Type B pancreatic cell (in vitro differentiated cells): ENCODE data around the gene CIAO2B. TPM values are rescaled to one million over a fixed set of nuclear protein-coding genes. Genes with fewer than 3 reads are reported as not detected.

Experiments used
- DNase-seq: peaks from one replicate; pipeline ENCODE4 v3.0.0; 2021; ENCODE audit warnings: mixed read lengths; ENCODE audit not compliant: unreplicated experiment; ENCODE audit errors: extremely low spot score
- H3K27ac Mint-ChIP-seq: 2 replicates; pipeline ENCODE4 v1.8.0; 2021; ENCODE audit warnings: mild to moderate bottlenecking, mixed read lengths
- H3K27me3 Mint-ChIP-seq: 2 replicates; pipeline ENCODE4 v1.8.0; 2021; ENCODE audit warnings: mixed read lengths
- H3K36me3 Mint-ChIP-seq: 2 replicates; pipeline ENCODE4 v1.8.0; 2021; ENCODE audit warnings: mixed read lengths
- H3K4me1 Mint-ChIP-seq: one replicate; pipeline ENCODE4 v1.8.0; 2021; ENCODE audit warnings: mixed read lengths; ENCODE audit not compliant: unreplicated experiment
- H3K4me3 Mint-ChIP-seq: 2 replicates; pipeline ENCODE4 v1.8.0; 2021; ENCODE audit warnings: mild to moderate bottlenecking, mixed read lengths
- H3K9me3 Mint-ChIP-seq: 2 replicates; pipeline ENCODE4 v1.8.0; 2021; ENCODE audit warnings: mixed read lengths
- total RNA-seq: library from RNA; stranded (reverse); gene quantifications from 2 replicates; pipeline ENCODE4 v1.2.1, GENCODE V29; 2021; ENCODE audit warnings: low replicate concordance
- TF ChIP-seq, protein P1 (sequence below): fragments of 200-600 bp; sonication (generic); conservative IDR thresholded peaks from 2 replicates; pipeline ENCODE4 v1.5.0; 2021; ENCODE audit warnings: antibody characterized with exemption, mild to moderate bottlenecking

The CIAO2B gene
- total RNA-seq, 1 donor from 2014 or later: 71.3 TPM

DNA sequence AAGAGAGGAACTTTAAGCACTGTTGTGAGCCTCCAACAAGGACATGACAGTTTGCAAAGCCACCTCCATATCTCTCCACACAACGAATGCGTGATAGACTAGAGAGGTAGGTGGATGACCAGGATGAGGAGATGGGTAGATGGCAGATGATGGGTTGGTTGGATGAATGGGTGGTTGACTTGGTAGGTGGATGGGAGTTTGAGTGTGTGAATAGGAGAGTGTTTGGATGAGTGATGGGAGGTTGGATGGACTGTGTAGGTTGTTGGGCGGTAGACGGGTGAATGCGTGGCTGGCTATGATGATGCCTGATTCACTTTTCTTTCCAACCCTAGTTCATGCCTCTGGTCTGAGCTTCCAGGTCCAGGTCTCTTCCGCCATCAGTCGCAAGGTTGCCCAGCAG, 19.7 kb downstream of the CIAO2B start:
- H3K27ac Mint-ChIP-seq: no peak overlapping the region
- H3K36me3 Mint-ChIP-seq: no peaks in the 10 kb centered on the region

DNA sequence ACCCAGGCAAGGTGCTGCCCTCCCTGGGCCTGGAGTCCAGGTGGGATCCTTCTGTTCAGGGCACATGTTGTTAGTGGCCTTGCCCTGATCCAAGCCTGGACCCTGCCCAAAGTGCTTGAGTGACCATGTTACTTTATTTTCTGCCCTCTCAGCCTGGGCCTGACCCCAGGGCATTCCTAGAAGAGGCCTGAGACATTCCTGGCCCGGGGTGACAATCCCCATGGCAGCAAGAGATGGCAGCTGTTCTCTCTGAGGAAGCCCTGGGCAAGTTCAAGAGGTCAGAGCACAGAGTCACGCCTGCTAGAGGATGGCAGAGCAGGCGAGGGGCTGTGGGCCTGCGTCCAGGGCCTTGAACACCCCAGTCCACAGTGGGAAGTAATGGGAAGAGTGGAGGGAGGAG, 20.5 kb downstream of the CIAO2B start:
- no peak for DNase-seq
- no peak overlapping the region for H3K27ac Mint-ChIP-seq
- H3K36me3 Mint-ChIP-seq: no peaks in the 10 kb centered on the region
- H3K9me3 Mint-ChIP-seq: no peaks in the 10 kb centered on the region
- no peaks in the 10 kb centered on the region for H3K4me1 Mint-ChIP-seq
- H3K27me3 Mint-ChIP-seq: peaks cover 29% of the 10 kb centered on the region
- TF ChIP-seq, protein P1, sequence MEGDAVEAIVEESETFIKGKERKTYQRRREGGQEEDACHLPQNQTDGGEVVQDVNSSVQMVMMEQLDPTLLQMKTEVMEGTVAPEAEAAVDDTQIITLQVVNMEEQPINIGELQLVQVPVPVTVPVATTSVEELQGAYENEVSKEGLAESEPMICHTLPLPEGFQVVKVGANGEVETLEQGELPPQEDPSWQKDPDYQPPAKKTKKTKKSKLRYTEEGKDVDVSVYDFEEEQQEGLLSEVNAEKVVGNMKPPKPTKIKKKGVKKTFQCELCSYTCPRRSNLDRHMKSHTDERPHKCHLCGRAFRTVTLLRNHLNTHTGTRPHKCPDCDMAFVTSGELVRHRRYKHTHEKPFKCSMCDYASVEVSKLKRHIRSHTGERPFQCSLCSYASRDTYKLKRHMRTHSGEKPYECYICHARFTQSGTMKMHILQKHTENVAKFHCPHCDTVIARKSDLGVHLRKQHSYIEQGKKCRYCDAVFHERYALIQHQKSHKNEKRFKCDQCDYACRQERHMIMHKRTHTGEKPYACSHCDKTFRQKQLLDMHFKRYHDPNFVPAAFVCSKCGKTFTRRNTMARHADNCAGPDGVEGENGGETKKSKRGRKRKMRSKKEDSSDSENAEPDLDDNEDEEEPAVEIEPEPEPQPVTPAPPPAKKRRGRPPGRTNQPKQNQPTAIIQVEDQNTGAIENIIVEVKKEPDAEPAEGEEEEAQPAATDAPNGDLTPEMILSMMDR: no peak
- H3K4me3 Mint-ChIP-seq: no peak overlapping the region

More for the DNA sequence above, 19.7 kb downstream of the CIAO2B start:
- Mint-ChIP-seq H3K9me3 (no peaks in the 10 kb centered on the region), H3K4me3 (no peak overlapping the region), H3K4me1 (no peaks in the 10 kb centered on the region), H3K27me3 (peaks cover 34% of the 10 kb centered on the region)
- TF ChIP-seq, protein P1: no peak
- DNase-seq: no peak

DNA sequence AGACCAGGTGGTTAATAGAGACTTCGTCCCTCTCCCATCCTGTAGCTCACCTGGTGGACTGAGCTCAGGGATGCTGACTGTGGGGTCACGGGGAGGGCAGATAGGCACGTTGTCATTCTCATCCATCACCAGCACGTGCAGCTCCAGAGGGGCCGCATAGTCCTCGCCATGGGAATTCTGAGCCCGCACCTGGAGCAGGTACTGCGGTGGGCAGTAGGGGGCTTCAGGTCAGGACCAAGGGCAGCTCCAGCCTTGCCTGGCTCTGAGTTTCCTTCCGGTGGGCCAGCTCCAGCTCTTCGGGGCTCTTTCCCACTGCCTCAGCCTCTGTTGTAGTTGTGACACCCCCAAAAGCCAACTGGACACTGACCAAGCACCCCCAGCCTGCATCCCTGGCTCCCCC, 21.1 kb downstream of the CIAO2B start:
- DNase-seq: no peak
- no peaks in the 10 kb centered on the region for H3K36me3 Mint-ChIP-seq
- TF ChIP-seq, protein P1: no peak
- H3K27ac Mint-ChIP-seq: no peak overlapping the region
- no peaks in the 10 kb centered on the region for H3K9me3 Mint-ChIP-seq
- no peaks in the 10 kb centered on the region for H3K4me1 Mint-ChIP-seq
- H3K27me3 Mint-ChIP-seq: peaks cover 29% of the 10 kb centered on the region
- H3K4me3 Mint-ChIP-seq: no peak overlapping the region

DNA sequence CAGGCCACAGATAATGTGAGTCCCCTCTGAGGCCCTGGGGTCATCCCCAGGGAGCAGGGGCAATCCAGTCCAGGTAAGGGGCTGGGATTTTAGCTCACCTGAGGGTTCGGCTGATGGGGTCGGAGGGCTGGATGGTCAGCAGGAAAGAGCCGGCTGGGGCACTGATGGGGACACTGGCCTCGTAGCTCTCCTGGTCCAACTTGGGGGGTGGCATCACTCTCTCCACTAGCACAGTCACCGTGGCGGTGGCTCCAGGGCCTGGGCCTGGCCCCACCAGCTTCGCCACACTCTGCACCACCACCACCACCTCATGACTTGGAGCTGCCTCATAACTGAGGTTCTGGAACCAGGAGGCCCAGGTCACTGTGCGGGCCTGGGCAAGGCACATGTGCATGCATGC, 22.4 kb downstream of the CIAO2B start:
- DNase-seq: no peak
- TF ChIP-seq, protein P1: no peak
- peaks cover 22% of the 10 kb centered on the region for H3K27me3 Mint-ChIP-seq
- no peak overlapping the region for H3K4me3 Mint-ChIP-seq
- no peaks in the 10 kb centered on the region for H3K9me3 Mint-ChIP-seq
- H3K27ac Mint-ChIP-seq: no peak overlapping the region
- no peaks in the 10 kb centered on the region for H3K4me1 Mint-ChIP-seq
- H3K36me3 Mint-ChIP-seq: no peaks in the 10 kb centered on the region

DNA sequence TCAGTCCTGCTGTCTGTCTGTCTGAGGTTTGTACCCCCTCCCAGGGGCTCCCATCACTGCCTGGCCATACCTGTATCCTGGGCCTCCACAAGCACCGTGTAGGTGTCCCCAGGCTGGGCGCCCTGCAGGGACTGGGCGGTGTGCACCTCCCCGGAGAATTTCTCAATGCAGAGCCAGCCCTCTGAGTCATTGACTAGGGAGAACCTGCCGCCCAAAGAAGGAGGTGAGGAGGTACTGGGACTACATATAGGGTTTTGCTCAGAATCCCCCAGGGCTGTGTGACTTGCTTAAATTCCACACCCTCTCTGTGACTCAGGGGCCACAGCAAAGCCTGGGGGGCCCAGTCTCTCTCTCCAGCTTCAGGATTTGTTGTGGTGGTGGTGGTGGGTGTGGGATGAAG, 23.1 kb downstream of the CIAO2B start:
- no peak for DNase-seq
- peaks cover 16% of the 10 kb centered on the region for H3K27me3 Mint-ChIP-seq
- H3K36me3 Mint-ChIP-seq: no peaks in the 10 kb centered on the region
- peaks cover 5% of the 10 kb centered on the region for H3K4me1 Mint-ChIP-seq
- H3K4me3 Mint-ChIP-seq: no peak overlapping the region
- peaks cover 4% of the 10 kb centered on the region for H3K9me3 Mint-ChIP-seq
- TF ChIP-seq, protein P1: no peak
- no peak overlapping the region for H3K27ac Mint-ChIP-seq
